ENCODE measurements around the gene GGNBP2.

The GGNBP2 gene

DNA sequence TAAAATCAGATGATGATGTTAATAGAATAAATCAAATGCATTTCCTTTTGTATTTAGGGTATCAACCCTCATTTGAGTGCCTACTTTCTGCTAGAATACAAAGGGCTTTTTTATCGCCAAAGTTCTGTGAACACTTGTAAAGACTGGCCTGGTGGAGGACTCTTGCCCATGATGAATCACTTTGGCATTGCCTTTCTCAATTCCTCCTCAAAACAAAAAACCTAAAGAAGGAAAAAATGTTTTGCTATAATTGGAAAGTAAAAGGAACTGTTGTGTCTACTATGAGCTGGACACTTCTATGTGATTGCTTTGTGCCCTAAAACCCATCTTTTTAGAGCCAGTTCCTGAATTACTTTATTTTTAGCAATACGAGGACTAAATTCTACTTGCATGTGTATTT, 34.0 kb downstream of the GGNBP2 start:
- no peak for DNase-seq (ENCODE audit: extremely low read depth, low read depth)
- TF ChIP-seq CTCF (IDR thresholded peaks at IDR 0.05; ENCODE audit: low read depth, low read length, missing control alignments), result no peak

GRCh38 chr17:36583787-36584186, 39.1 kb downstream of the GGNBP2 start:
- no peak for DNase-seq (ENCODE audit: extremely low read depth, low read depth)
- H3K4me3 ChIP-seq (replicated peaks; ENCODE audit: low read depth, low read length), result no peak overlapping the region
- no peak for TF ChIP-seq CTCF (IDR thresholded peaks at IDR 0.05; ENCODE audit: low read depth, low read length, missing control alignments)

More for the DNA sequence above, 34.0 kb downstream of the GGNBP2 start:
- no peak overlapping the region for H3K4me3 ChIP-seq (replicated peaks; ENCODE audit: low read depth, low read length)

- no peak for TF ChIP-seq CTCF (IDR thresholded peaks at IDR 0.05; ENCODE audit: low read depth, low read length, missing control alignments)
- H3K4me3 ChIP-seq (replicated peaks; ENCODE audit: low read depth, low read length), result no peak overlapping the region
- no peak for DNase-seq (ENCODE audit: extremely low read depth, low read depth)
These were observed 41.4 kb downstream of the GGNBP2 start for GRCh38 chr17:36586138-36586537.

DNA sequence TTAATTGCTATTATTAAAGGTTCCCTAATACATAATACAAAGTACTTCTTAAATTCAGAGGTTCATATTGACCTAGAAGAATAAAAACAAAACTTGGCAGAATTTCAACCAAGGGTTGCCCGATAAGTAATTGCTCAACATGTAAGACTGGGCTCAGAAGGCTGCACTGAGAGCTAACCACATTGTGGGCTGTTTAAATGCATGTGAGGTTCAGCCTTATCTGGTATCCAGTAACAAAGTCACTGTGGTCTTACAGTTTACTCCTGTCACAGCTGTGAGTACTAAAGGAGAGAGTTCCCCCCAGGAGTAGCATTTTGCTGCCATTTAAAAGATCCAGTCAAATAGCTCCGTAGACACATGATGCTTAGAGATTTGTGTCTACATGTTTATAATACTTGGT, 45.4 kb downstream of the GGNBP2 start:
- DNase-seq (ENCODE audit: extremely low read depth, low read depth), result no peak
- TF ChIP-seq CTCF (IDR thresholded peaks at IDR 0.05; ENCODE audit: low read depth, low read length, missing control alignments), result no peak
- no peak overlapping the region for H3K4me3 ChIP-seq (replicated peaks; ENCODE audit: low read depth, low read length)

GRCh38 chr17:36591434-36592315, 47.0 kb downstream of the GGNBP2 start, which contains the start of gene DHRS11:
Gene DHRS11 (plus strand): TSS chr17:36591879. CDS start chr17:36592010, 131 bp downstream.
- DNase-seq (ENCODE audit: extremely low read depth, low read depth), result no peak
- no peak for TF ChIP-seq CTCF (IDR thresholded peaks at IDR 0.05; ENCODE audit: low read depth, low read length, missing control alignments)
- H3K4me3 ChIP-seq (replicated peaks; ENCODE audit: low read depth, low read length), result peak within 1 kb of the TSS; percentile 59

DNA sequence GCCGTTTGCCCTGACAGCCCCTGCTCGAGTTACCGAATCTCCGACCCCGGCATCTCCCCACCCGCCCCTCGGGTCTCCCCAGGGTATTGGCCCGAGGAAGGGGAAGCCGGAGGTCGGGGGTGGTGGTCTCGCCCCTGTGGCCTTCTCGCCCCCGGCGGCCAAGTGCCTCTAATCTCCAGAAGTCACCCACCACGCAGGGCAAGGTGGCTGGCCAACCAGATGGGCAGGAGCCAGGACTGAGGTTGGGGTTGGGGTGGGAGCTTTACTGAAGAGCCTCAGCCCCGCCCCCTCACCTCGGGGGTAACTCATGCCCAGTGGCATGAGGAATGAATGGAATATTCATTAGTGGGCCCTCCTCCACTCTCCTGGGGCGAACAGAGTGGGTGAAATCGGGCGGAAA, 47.6 kb downstream of the GGNBP2 start:
- no peak for TF ChIP-seq CTCF (IDR thresholded peaks at IDR 0.05; ENCODE audit: low read depth, low read length, missing control alignments)
- DNase-seq (ENCODE audit: extremely low read depth, low read depth), result no peak
- peak overlapping the region; percentile 59 for H3K4me3 ChIP-seq (replicated peaks; ENCODE audit: low read depth, low read length)
